GM18870 (cell line): ENCODE data around the gene TF.
"Not testable (repeated sequence)": the region's sequence is repeated elsewhere in the genome, so short reads cannot be mapped to it uniquely, and the experiment has no call there.

Experiments
- ATAC-seq: cut with Tn5 transposase; IDR thresholded peaks from one replicate; pipeline ENCODE4 v1.9.1; 2021; ENCODE audit warnings: moderate library complexity; ENCODE audit not compliant: unreplicated experiment

TF gene

GRCh38 chr3:133763797-133764683 lies 17.8 kb downstream of the TF start:
- ATAC-seq = no peak

GRCh38 chr3:133765256-133765655 lies 19.1 kb downstream of the TF start:
- no peak for ATAC-seq

GRCh38 chr3:133767607-133768006 lies 21.4 kb downstream of the TF start:
- no peak for ATAC-seq

GRCh38 chr3:133769536-133769935 lies 23.3 kb downstream of the TF start:
- no peak for ATAC-seq

- ATAC-seq = no peak
Observed at GRCh38 chr3:133773732-133774131, 27.5 kb downstream of the TF start.

- ATAC-seq = no peak
Observed at GRCh38 chr3:133775309-133775708, 29.1 kb downstream of the TF start.

GRCh38 chr3:133775835-133776234 lies 29.6 kb downstream of the TF start:
- no peak for ATAC-seq

GRCh38 chr3:133776794-133777438 lies 30.7 kb downstream of the TF start:
- ATAC-seq = no peak

GRCh38 chr3:133777807-133778568 lies 31.8 kb downstream of the TF start:
- no peak for ATAC-seq

- ATAC-seq = no peak
Observed at GRCh38 chr3:133779626-133780203, 33.5 kb downstream of the TF start.

- ATAC-seq = not testable (repeated sequence)
Observed at GRCh38 chr3:133780756-133781155, 34.6 kb downstream of the TF start.

GRCh38 chr3:133781570-133781969 lies 35.4 kb downstream of the TF start:
- ATAC-seq = no peak

- ATAC-seq = no peak
Observed at GRCh38 chr3:133782454-133782853, 36.3 kb downstream of the TF start.

GRCh38 chr3:133783762-133784161 lies 37.6 kb downstream of the TF start:
- ATAC-seq = no peak

GRCh38 chr3:133788024-133788423 lies 41.8 kb downstream of the TF start:
- no peak for ATAC-seq

GRCh38 chr3:133792171-133792763 lies 46.1 kb downstream of the TF start:
- ATAC-seq = no peak

GRCh38 chr3:133797396-133798105 lies 51.4 kb downstream of the TF start:
- no peak for ATAC-seq

- ATAC-seq = no peak
Observed at GRCh38 chr3:133799794-133800585, 53.8 kb downstream of the TF start.

- no peak for ATAC-seq
Observed at GRCh38 chr3:133803469-133803868, 57.3 kb downstream of the TF start.
